Heart left ventricle (tissue), 13 donors: ENCODE data around the gene C8G.

ENCODE experiments used
- CTCF ChIP-seq, 12 donors: fragments of 200-600 bp; sonication (generic) in 4 of 12; IDR thresholded peaks; one replicate each; pipeline versions ENCODE4 v1.5.0 to v1.8.0; 2018 to 2022; ENCODE audit warnings: antibody characterized with exemption in 12 of 12, mild to moderate bottlenecking in 5 of 12
- POLR2A ChIP-seq, 2 donors: fragments of 450-650 bp; IDR thresholded peaks; one replicate each; pipeline ENCODE4 v1.6.1; 2017; ENCODE audit warnings: antibody characterized with exemption in 2 of 2, mild to moderate bottlenecking in 2 of 2, moderate library complexity in 2 of 2
- donor health status: ischemic (EF 13 %, LVEDD 7.1; RV severe dilation, severe dysfunction).
- donor health status: DM: no; HTN: yes; CAD: no.
- donor health status: DM: no; HTN: no; CAD: no.
- donor health status: ischemic (EF 25% LVEDD 6.9; RV normal size, moderate dysfunction).
- donor health status: ischemic (EF 25% LVEDD 5.7; RV mildly dilated, moderate dysfunction).
- donor health status: ischemic (EF 35%, LVEDD 5.7; RV mildly dilated, moderate dysfunction).
- donor health status: nonischemic (EF 11% LVEDD 7.7; RV severe dilation, severe dysfunction).
- donor health status: DM: yes; HTN: yes; CAD: no.
- donor health status: PGD.
- donor health status: ischemic (EF 29% LVEDD 5.4; RV normal size, mild dysfunction).
- donor health status: nonischemic (EF 23%, LVEDD 6.1; RV moderate dilation, normal function).

DNA sequence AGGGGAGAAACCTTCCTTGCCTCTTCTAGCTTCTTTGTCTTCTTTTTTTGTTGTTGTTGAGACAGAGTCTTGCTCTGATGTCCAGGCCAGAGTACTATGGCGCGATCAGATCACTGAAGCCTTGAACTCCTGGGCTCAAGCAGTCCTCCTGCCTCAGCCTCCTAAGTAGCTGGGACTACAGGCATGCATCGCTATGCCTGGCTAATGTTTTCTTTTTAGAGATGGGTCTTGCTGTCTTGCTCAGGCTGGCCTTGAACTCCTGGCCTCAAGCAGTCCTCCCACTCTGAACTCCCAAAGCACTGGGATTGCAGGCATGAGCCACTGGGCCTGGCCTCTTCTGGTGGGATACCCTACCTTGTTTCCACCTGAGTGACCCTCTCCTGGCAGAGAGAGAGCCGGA lies 43.8 kb downstream of the C8G start:
- TF ChIP-seq CTCF (IDR thresholded peaks at IDR 0.05), result no peak
- no peak for TF ChIP-seq POLR2A (IDR thresholded peaks at IDR 0.05)
